Measurements from ENCODE around the gene CCR7.

DNA sequence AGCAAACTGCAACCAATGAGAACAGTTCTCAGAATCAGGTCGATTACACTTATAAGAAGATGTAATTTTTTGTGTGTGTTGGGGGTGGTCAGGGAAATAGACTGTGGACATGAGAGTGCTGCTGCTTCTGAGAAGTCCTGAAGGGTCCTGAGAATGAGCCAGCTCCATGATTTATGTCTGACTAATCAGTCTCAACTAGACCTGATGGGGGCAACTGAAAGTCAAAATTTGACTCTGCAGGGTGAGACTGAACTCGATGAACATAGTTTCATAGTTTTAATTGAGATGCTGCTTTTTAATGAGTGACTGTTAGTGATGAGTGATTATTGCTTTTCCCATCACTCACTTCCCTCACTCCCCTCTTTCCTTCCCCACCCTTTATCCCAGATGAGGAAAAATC is 45.1 kb upstream of the CCR7 start:
- no peak for TF ChIP-seq SMC3 (IDR thresholded peaks at IDR 0.05; ENCODE audit: low read depth, low read length)
- TF ChIP-seq, protein P1, sequence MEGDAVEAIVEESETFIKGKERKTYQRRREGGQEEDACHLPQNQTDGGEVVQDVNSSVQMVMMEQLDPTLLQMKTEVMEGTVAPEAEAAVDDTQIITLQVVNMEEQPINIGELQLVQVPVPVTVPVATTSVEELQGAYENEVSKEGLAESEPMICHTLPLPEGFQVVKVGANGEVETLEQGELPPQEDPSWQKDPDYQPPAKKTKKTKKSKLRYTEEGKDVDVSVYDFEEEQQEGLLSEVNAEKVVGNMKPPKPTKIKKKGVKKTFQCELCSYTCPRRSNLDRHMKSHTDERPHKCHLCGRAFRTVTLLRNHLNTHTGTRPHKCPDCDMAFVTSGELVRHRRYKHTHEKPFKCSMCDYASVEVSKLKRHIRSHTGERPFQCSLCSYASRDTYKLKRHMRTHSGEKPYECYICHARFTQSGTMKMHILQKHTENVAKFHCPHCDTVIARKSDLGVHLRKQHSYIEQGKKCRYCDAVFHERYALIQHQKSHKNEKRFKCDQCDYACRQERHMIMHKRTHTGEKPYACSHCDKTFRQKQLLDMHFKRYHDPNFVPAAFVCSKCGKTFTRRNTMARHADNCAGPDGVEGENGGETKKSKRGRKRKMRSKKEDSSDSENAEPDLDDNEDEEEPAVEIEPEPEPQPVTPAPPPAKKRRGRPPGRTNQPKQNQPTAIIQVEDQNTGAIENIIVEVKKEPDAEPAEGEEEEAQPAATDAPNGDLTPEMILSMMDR (IDR thresholded peaks at IDR 0.05) = no peak
- TF ChIP-seq, protein P2, sequence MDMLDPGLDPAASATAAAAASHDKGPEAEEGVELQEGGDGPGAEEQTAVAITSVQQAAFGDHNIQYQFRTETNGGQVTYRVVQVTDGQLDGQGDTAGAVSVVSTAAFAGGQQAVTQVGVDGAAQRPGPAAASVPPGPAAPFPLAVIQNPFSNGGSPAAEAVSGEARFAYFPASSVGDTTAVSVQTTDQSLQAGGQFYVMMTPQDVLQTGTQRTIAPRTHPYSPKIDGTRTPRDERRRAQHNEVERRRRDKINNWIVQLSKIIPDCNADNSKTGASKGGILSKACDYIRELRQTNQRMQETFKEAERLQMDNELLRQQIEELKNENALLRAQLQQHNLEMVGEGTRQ (IDR thresholded peaks at IDR 0.05; ENCODE audit: borderline replicate concordance, low read depth, low read length) = no peak
- no peak for TF ChIP-seq RAD21 (IDR thresholded peaks at IDR 0.05; ENCODE audit: low read length)
- TF ChIP-seq JUND (IDR thresholded peaks at IDR 0.05) = no peak
- TF ChIP-seq, protein P3, sequence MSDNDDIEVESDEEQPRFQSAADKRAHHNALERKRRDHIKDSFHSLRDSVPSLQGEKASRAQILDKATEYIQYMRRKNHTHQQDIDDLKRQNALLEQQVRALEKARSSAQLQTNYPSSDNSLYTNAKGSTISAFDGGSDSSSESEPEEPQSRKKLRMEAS (IDR thresholded peaks at IDR 0.05; ENCODE audit: low read depth) = no peak
- TF ChIP-seq EP300 (IDR thresholded peaks at IDR 0.05; ENCODE audit: borderline replicate concordance in 1 of 2, low read depth in 1 of 2, low read length in 1 of 2) = no peak
- no peak for TF ChIP-seq POLR2AphosphoS5 (IDR thresholded peaks at IDR 0.05; ENCODE audit: low read depth, low read length)
- TF ChIP-seq GABPA (IDR thresholded peaks at IDR 0.05; ENCODE audit: low read depth) = no peak
- TF ChIP-seq, protein P4, sequence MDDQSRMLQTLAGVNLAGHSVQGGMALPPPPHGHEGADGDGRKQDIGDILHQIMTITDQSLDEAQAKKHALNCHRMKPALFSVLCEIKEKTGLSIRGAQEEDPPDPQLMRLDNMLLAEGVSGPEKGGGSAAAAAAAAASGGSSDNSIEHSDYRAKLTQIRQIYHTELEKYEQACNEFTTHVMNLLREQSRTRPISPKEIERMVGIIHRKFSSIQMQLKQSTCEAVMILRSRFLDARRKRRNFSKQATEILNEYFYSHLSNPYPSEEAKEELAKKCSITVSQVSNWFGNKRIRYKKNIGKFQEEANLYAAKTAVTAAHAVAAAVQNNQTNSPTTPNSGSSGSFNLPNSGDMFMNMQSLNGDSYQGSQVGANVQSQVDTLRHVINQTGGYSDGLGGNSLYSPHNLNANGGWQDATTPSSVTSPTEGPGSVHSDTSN (IDR thresholded peaks at IDR 0.05) = no peak
- no peak for TF ChIP-seq FOXM1 (IDR thresholded peaks at IDR 0.05; ENCODE audit: low read depth)
- no peak for TF ChIP-seq GATA2 (CRISPR knock-in tag; IDR thresholded peaks at IDR 0.05)
- no peak for TF ChIP-seq EZH2phosphoT487 (IDR thresholded peaks at IDR 0.05; ENCODE audit: borderline replicate concordance, low read depth)

Data from SK-N-SH (cell line).